GM12878 (cell line): ENCODE measurements around the gene CDH2. TPM values are rescaled to one million over a fixed set of nuclear protein-coding genes. Genes with fewer than 3 reads are reported as not detected.

Source experiments
- ATAC-seq: fragments of 200-7000 bp; cut with Tn5 transposase; 3 replicates; pipeline ENCODE4 v1.9.1; 2020; ENCODE audit warnings: mild to moderate bottlenecking, moderate library complexity
- BruUV-seq: library from RNA; stranded (reverse); fragments of 400-500 nt; replicated peaks from 2 replicates; lab custom pipeline; 2021; lab: Mats Ljungman, UMichigan
- CTCF ChIA-PET: fragments of 300-600 bp; sonication (Branson Sonifier 250); formaldehyde crosslinking; extraction: SDS; loops from one replicate; lab custom pipeline; 2021; ENCODE audit warnings: inconsistent platforms; lab: Yijun Ruan, JAX
- POLR2A ChIA-PET: fragments of 350-600 bp; formaldehyde crosslinking; extraction: SDS; loops from one replicate; lab custom pipeline; 2021; ENCODE audit warnings: inconsistent platforms; lab: Charles Lee
- RAD21 ChIA-PET: fragments of 300-600 bp; sonication (Branson Sonifier 250); formaldehyde crosslinking; loops from one replicate; lab custom pipeline; 2023; ENCODE audit warnings: antibody characterized with exemption; ENCODE audit not compliant: unreplicated experiment; lab: Charles Lee
- SMC1A ChIA-PET: fragments of 300-600 bp; sonication (Branson Sonifier 250); formaldehyde crosslinking; loops from one replicate; lab custom pipeline; 2023; ENCODE audit not compliant: unreplicated experiment, uncharacterized antibody; lab: Charles Lee
- DNase-seq: peaks from one replicate; pipeline ENCODE4 v3.0.0-alpha.2; 2011; ENCODE audit warnings: low read depth, low spot score
- FAIRE-seq: peaks from 3 replicates; lab custom pipeline; 2011; peaks lifted over from hg19 to GRCh38; lab: Jason Lieb, UNC
- H2AFZ ChIP-seq: 2 replicates; pipeline ENCODE4 v1.6.0; 2011; ENCODE audit warnings: low read depth, low read length, control low read depth; ENCODE audit not compliant: control insufficient read depth
- H3K27ac ChIP-seq: 2 replicates; pipeline ENCODE4 v1.5.1; 2011; ENCODE audit warnings: control low read depth; ENCODE audit not compliant: control insufficient read depth, insufficient read depth
- H3K27me3 ChIP-seq, 2 experiments: replicated peaks in 1 of 2; 2 replicates each; pipeline versions ENCODE4 v1.6.0 to v1.6.1; 2011; ENCODE audit warnings: low read length in 1 of 2; ENCODE audit not compliant: control insufficient read depth in 2 of 2, insufficient read depth in 2 of 2
- H3K36me3 ChIP-seq, 2 experiments: 2 replicates each; pipeline ENCODE4 v1.5.1; 2011; ENCODE audit warnings: low read length in 1 of 2; ENCODE audit not compliant: control insufficient read depth in 2 of 2, insufficient read depth in 2 of 2
- H3K4me1 ChIP-seq: 2 replicates; pipeline ENCODE4 v1.6.1; 2011; ENCODE audit warnings: mild to moderate bottlenecking, low read length, moderate library complexity, mixed read lengths; ENCODE audit not compliant: control insufficient read depth, insufficient read depth
- H3K4me2 ChIP-seq: 2 replicates; pipeline ENCODE4 v1.6.0; 2011; ENCODE audit warnings: control low read depth; ENCODE audit not compliant: control insufficient read depth, insufficient read depth
- H3K4me3 ChIP-seq: fragments of 200-600 bp; sonication (generic); 2 replicates; pipeline ENCODE4 v1.5.1; 2016
- H3K79me2 ChIP-seq: 2 replicates; pipeline ENCODE4 v1.6.0; 2011; ENCODE audit warnings: low read length; ENCODE audit not compliant: control insufficient read depth, insufficient read depth
- H3K9ac ChIP-seq: 2 replicates; pipeline ENCODE4 v1.8.0; 2011; ENCODE audit warnings: low read length, control low read depth, mixed read lengths; ENCODE audit not compliant: control insufficient read depth, insufficient read depth
- H3K9me3 ChIP-seq: replicated peaks from 3 replicates; pipeline ENCODE4 v1.5.1; 2011; ENCODE audit warnings: mild to moderate bottlenecking, low read length; ENCODE audit not compliant: control insufficient read depth, insufficient read depth
- H4K20me1 ChIP-seq: 2 replicates; pipeline ENCODE4 v1.6.0; 2011; ENCODE audit not compliant: control insufficient read depth, insufficient read depth
- FOXM1 ChIP-seq: IDR thresholded peaks from 2 replicates; pipeline ENCODE4 v1.6.1; 2012; ENCODE audit warnings: low read depth, mild to moderate bottlenecking, inconsistent platforms, low read length, moderate library complexity
- IKZF2 ChIP-seq, 2 experiments: fragments of 450-650 bp; IDR thresholded peaks; 2 replicates each; pipeline ENCODE4 v1.6.1; 2017; ENCODE audit warnings: mild to moderate bottlenecking in 2 of 2, moderate library complexity in 2 of 2
- KDM1A ChIP-seq: fragments of 200-600 bp; sonication (generic); IDR thresholded peaks from 2 replicates; pipeline ENCODE4 v1.6.1; 2016; ENCODE audit warnings: borderline replicate concordance
- POLR2A ChIP-seq: IDR thresholded peaks from 2 replicates; pipeline ENCODE4 v1.6.1; 2011; ENCODE audit warnings: low read depth, mild to moderate bottlenecking, low read length
- RB1 ChIP-seq: fragments of 450-650 bp; formaldehyde crosslinking; IDR thresholded peaks from 2 replicates; pipeline ENCODE4 v1.6.1; 2017; ENCODE audit warnings: mild to moderate bottlenecking, borderline replicate concordance
- SMAD5 ChIP-seq: IDR thresholded peaks from 2 replicates; pipeline ENCODE4 v1.6.1; 2016; ENCODE audit warnings: antibody characterized with exemption, low read depth
- SMC3 ChIP-seq: IDR thresholded peaks from 2 replicates; pipeline ENCODE4 v1.6.1; 2011; ENCODE audit warnings: low read length, improper control_type of control experiment, borderline replicate concordance
- SRF ChIP-seq, 2 experiments: IDR thresholded peaks; 2 replicates each; pipeline ENCODE4 v1.6.1; 2011; ENCODE audit warnings: low read depth in 2 of 2, low read length in 2 of 2, mild to moderate bottlenecking in 1 of 2, moderate library complexity in 1 of 2
- TBL1XR1 ChIP-seq: IDR thresholded peaks from 2 replicates; pipeline ENCODE4 v1.6.1; 2012; ENCODE audit warnings: low read depth, low read length, improper control_type of control experiment
- WGBS: methylation state at CpG from one replicate; pipeline ENCODE4 v1.1.6; 2016; ENCODE audit warnings: low lambda C conversion rate; ENCODE audit not compliant: insufficient replicate concordance, insufficient coverage; ENCODE audit errors: missing lambda C conversion rate; 5-methylcytosine and 5-hydroxymethylcytosine counted together
- in situ Hi-C: fragments of 300-500 bp; cut with MboI; formaldehyde crosslinking; loops from 9 replicates; pipeline ENCODE4 v1.14.3; 2018; ENCODE audit warnings: mixed read lengths
- intact Hi-C: fragments of 100-400 bp; cut with micrococcal nuclease; formaldehyde crosslinking; loops from one replicate; pipeline ENCODE4 v1.14.2; 2022; ENCODE audit not compliant: unreplicated experiment
- polyA plus RNA-seq, 11 experiments: library from polyadenylated mRNA; depleted of rRNA in 4 of 11; unstranded in 6 of 11; stranded (reverse) in 5 of 11; fragments of >200 nt; fragmentation: Nextera tagmentation in 4 of 11; fragmentation: Illumina TruSeq in 1 of 11; extraction: Ambion mirVana in 4 of 11; extraction: Trizol in 1 of 11; gene quantifications; 1 replicate in 1 of 11; 2 replicates in 10 of 11; pipeline versions ENCODE4 v1.2.1 to v1.2.3, GENCODE V29; 2011 to 2016; ENCODE audit warnings: inconsistent platforms in 2 of 11, missing spikeins in 2 of 11, low read depth in 1 of 11
- total RNA-seq, 4 experiments: library from RNA; depleted of rRNA in 3 of 4; stranded (reverse); fragments of >200 nt in 3 of 4; fragmentation: Illumina TruSeq in 1 of 4; extraction: Trizol in 1 of 4; gene quantifications; 2 replicates each; pipeline versions ENCODE4 v1.2.1 to v1.2.3, GENCODE V29; 2013 to 2021
- TF ChIP-seq, protein P1 (sequence below): fragments of 450-650 bp; IDR thresholded peaks from 2 replicates; pipeline ENCODE4 v1.6.1; 2017; ENCODE audit warnings: low read depth, mild to moderate bottlenecking, moderate library complexity
- TF ChIP-seq, protein P2 (sequence below): IDR thresholded peaks from 2 replicates; pipeline ENCODE4 v1.6.1; 2012; ENCODE audit warnings: low read depth, low read length, improper control_type of control experiment

Gene CDH2
- total and polyA plus RNA-seq, 10 of the 15 experiments (the other 5 are each of a cell fraction or from before 2014, with no cell fraction given): 0.01 to 0.25 (median 0.06) TPM; not detected in 4

DNA sequence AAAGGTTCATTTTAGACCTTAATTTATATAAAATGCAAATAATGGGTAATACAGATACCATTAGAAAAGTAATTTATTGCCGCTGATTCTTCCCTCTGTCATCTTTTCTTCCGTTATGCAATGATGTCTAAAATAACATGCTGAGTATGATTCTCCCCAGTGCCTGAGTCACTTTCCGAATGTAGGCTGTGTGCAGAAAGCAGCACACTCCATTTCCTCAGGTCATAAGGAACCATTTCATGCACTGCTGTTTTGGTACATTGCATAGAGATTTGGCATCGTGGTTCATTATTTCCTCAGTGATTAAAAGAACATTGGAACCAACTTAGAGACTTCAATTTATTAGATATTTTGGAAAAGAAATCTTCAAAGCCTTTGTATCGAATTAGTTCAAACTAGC, 173.5 kb downstream of the CDH2 start:
- TF ChIP-seq SMAD5 (no peak), SMC3 (no peak), KDM1A (no peak), TBL1XR1 (no peak), FOXM1 (no peak), IKZF2 (IDR thresholded peaks at IDR 0.05) (no peak), RB1 (no peak), SRF (IDR thresholded peaks at IDR 0.05; ENCODE audit: low read depth in 2 of 2, low read length in 2 of 2) (no peak), POLR2A (no peak)
- TF ChIP-seq, protein P1, sequence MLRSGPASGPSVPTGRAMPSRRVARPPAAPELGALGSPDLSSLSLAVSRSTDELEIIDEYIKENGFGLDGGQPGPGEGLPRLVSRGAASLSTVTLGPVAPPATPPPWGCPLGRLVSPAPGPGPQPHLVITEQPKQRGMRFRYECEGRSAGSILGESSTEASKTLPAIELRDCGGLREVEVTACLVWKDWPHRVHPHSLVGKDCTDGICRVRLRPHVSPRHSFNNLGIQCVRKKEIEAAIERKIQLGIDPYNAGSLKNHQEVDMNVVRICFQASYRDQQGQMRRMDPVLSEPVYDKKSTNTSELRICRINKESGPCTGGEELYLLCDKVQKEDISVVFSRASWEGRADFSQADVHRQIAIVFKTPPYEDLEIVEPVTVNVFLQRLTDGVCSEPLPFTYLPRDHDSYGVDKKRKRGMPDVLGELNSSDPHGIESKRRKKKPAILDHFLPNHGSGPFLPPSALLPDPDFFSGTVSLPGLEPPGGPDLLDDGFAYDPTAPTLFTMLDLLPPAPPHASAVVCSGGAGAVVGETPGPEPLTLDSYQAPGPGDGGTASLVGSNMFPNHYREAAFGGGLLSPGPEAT: no peak
- TF ChIP-seq, protein P2, sequence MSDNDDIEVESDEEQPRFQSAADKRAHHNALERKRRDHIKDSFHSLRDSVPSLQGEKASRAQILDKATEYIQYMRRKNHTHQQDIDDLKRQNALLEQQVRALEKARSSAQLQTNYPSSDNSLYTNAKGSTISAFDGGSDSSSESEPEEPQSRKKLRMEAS: no peak
- no peak overlapping the region for H3K9ac ChIP-seq

More for the DNA sequence above, 173.5 kb downstream of the CDH2 start:
- BruUV-seq: no TSS peak
- 30% methylated on average over 5 of the region's 5 CpGs for WGBS
- H3K79me2 ChIP-seq: no peaks in the 10 kb centered on the region
- ATAC-seq: no peak
- no peak for DNase-seq
- intact Hi-C loops: no loop called here
- H2AFZ ChIP-seq: no peak overlapping the region
- ChIA-PET CTCF (no interaction called here), POLR2A (no interaction called here), SMC1A (no interaction called here), RAD21 (no interaction called here)
- no peaks in the 10 kb centered on the region for H3K4me1 ChIP-seq
- in situ Hi-C loops: no loop called here
- H3K36me3 ChIP-seq: no peaks in the 10 kb centered on the region
- H4K20me1 ChIP-seq: no peaks in the 10 kb centered on the region
- H3K4me3 ChIP-seq: no peak overlapping the region
- H3K9me3 ChIP-seq: no peaks in the 10 kb centered on the region
- no peak for FAIRE-seq
- H3K4me2 ChIP-seq: no peak overlapping the region
- no peak overlapping the region for H3K27ac ChIP-seq
- H3K27me3 ChIP-seq: no peaks in the 10 kb centered on the region
